Endothelial cell (in vitro differentiated cells): ENCODE data around the gene EFNA4. TPM values are rescaled to one million over a fixed set of nuclear protein-coding genes. Genes with fewer than 3 reads are reported as not detected.
A peak's percentile ranks its signal among the peaks of the same experiment; 100 is the strongest.

Source experiments
- DNase-seq: peaks from one replicate; pipeline ENCODE4 v3.0.0; 2021; ENCODE audit warnings: low spot score
- H3K27ac Mint-ChIP-seq: one replicate; pipeline ENCODE4 v1.8.0; 2021; ENCODE audit warnings: mixed read lengths, inconsistent platforms; ENCODE audit not compliant: unreplicated experiment
- H3K27me3 Mint-ChIP-seq: one replicate; pipeline ENCODE4 v1.8.0; 2021; ENCODE audit warnings: mild to moderate bottlenecking, moderate library complexity, mixed read lengths, inconsistent platforms; ENCODE audit not compliant: unreplicated experiment
- H3K36me3 Mint-ChIP-seq: one replicate; pipeline ENCODE4 v1.8.0; 2021; ENCODE audit warnings: mild to moderate bottlenecking, low read depth, mixed read lengths, inconsistent platforms; ENCODE audit not compliant: unreplicated experiment
- H3K4me1 Mint-ChIP-seq: one replicate; pipeline ENCODE4 v1.8.0; 2021; ENCODE audit warnings: mild to moderate bottlenecking, mixed read lengths, inconsistent platforms; ENCODE audit not compliant: unreplicated experiment
- H3K4me3 Mint-ChIP-seq: one replicate; pipeline ENCODE4 v1.8.0; 2021; ENCODE audit warnings: mild to moderate bottlenecking, mixed read lengths, inconsistent platforms; ENCODE audit not compliant: unreplicated experiment
- H3K9me3 Mint-ChIP-seq: one replicate; pipeline ENCODE4 v1.8.0; 2021; ENCODE audit warnings: mixed read lengths, inconsistent platforms; ENCODE audit not compliant: unreplicated experiment
- CTCF ChIP-seq: fragments of 200-600 bp; sonication (generic); IDR thresholded peaks from one replicate; pipeline ENCODE4 v1.5.0; 2021; ENCODE audit warnings: antibody characterized with exemption; ENCODE audit not compliant: unreplicated experiment
- total RNA-seq: library from RNA; stranded (reverse); fragmentation: NEBNext Ultra II Directional; extraction: Animal tissue kit (Norgen Biotek cat#: 25700); gene quantifications from one replicate; pipeline ENCODE4 v1.2.1, GENCODE V29; 2021; ENCODE audit not compliant: unreplicated experiment

Gene EFNA4
- total RNA-seq, 1 donor from 2014 or later = 25.2 TPM

- DNase-seq = no peak
- TF ChIP-seq CTCF = no peak
- Mint-ChIP-seq H3K4me3 (no peak overlapping the region), H3K4me1 (peaks cover 54% of the 10 kb centered on the region), H3K27ac (peak overlapping the region; percentile 3), H3K27me3 (peaks cover 13% of the 10 kb centered on the region), H3K9me3 (no peaks in the 10 kb centered on the region), H3K36me3 (peaks cover 4% of the 10 kb centered on the region)
These were observed 25.6 kb upstream of the EFNA4 start for GRCh38 chr1:155037851-155038441.

GRCh38 chr1:155038602-155039307 lies 24.8 kb upstream of the EFNA4 start:
- Mint-ChIP-seq H3K9me3 (no peaks in the 10 kb centered on the region), H3K27me3 (peaks cover 14% of the 10 kb centered on the region), H3K36me3 (peaks cover 4% of the 10 kb centered on the region), H3K27ac (peak overlapping the region; percentile 6), H3K4me1 (peaks cover 55% of the 10 kb centered on the region), H3K4me3 (peak overlapping the region; percentile 19)
- TF ChIP-seq CTCF = no peak
- DNase-seq = no peak

GRCh38 chr1:155039308-155039669 lies 24.3 kb upstream of the EFNA4 start:
- Mint-ChIP-seq H3K4me3 (no peak overlapping the region), H3K27me3 (peaks cover 10% of the 10 kb centered on the region), H3K36me3 (peaks cover 4% of the 10 kb centered on the region), H3K27ac (no peak overlapping the region), H3K9me3 (no peaks in the 10 kb centered on the region), H3K4me1 (peaks cover 56% of the 10 kb centered on the region)
- no peak for DNase-seq
- no peak for TF ChIP-seq CTCF

- no peaks in the 10 kb centered on the region for H3K36me3 Mint-ChIP-seq
- DNase-seq = no peak
- peak overlapping the region; percentile 40 for H3K4me3 Mint-ChIP-seq
- no peak for TF ChIP-seq CTCF
- peaks cover 9% of the 10 kb centered on the region for H3K27me3 Mint-ChIP-seq
- H3K9me3 Mint-ChIP-seq = no peaks in the 10 kb centered on the region
- H3K27ac Mint-ChIP-seq = no peak overlapping the region
- H3K4me1 Mint-ChIP-seq = peaks cover 62% of the 10 kb centered on the region
These were observed 23.0 kb upstream of the EFNA4 start for GRCh38 chr1:155040358-155041093.

GRCh38 chr1:155042789-155043188 lies 20.8 kb upstream of the EFNA4 start:
- Mint-ChIP-seq H3K9me3 (no peaks in the 10 kb centered on the region), H3K27me3 (peaks cover 10% of the 10 kb centered on the region), H3K4me3 (no peak overlapping the region), H3K27ac (no peak overlapping the region), H3K36me3 (peaks cover 3% of the 10 kb centered on the region), H3K4me1 (peaks cover 54% of the 10 kb centered on the region)
- no peak for TF ChIP-seq CTCF
- DNase-seq = no peak
